Hematopoietic multipotent progenitor cell (in vitro differentiated cells): ENCODE measurements around the gene DSCAML1. TPM values are rescaled to one million over a fixed set of nuclear protein-coding genes. Genes with fewer than 3 reads are reported as not detected.

Experiments
- DNase-seq, 3 donors: peaks; one replicate each; pipeline ENCODE4 v3.0.0-alpha.2; 2011 to 2015; ENCODE audit warnings: low read depth in 2 of 3, low spot score in 2 of 3
- total RNA-seq: library from RNA; depleted of rRNA; stranded (reverse); fragments of >200 nt; gene quantifications from one replicate; pipeline ENCODE4 v1.2.3, GENCODE V29; 2012

The DSCAML1 gene
- total RNA-seq, 1 donor, result 0.27 TPM

- DNase-seq, result peak in 2 of 3 donors; percentile 46 to 82
Observed at GRCh38 chr11:117597071-117597470, 199.9 kb downstream of the DSCAML1 start.

- no peak for DNase-seq
Observed at GRCh38 chr11:117595440-117595839, 201.6 kb downstream of the DSCAML1 start.

- no peak for DNase-seq
Observed at GRCh38 chr11:117594721-117595120, 202.3 kb downstream of the DSCAML1 start.

- no peak for DNase-seq
Observed at GRCh38 chr11:117593065-117593464, 204.0 kb downstream of the DSCAML1 start.

GRCh38 chr11:117591316-117592039 lies 205.5 kb downstream of the DSCAML1 start:
- no peak for DNase-seq

GRCh38 chr11:117589063-117589462 lies 208.0 kb downstream of the DSCAML1 start:
- DNase-seq, result no peak

GRCh38 chr11:117588166-117588810 lies 208.7 kb downstream of the DSCAML1 start:
- DNase-seq, result no peak

GRCh38 chr11:117587416-117587815 lies 209.6 kb downstream of the DSCAML1 start:
- no peak for DNase-seq

- no peak for DNase-seq
Observed at GRCh38 chr11:117586392-117586791, 210.6 kb downstream of the DSCAML1 start.

GRCh38 chr11:117585631-117586030 lies 211.4 kb downstream of the DSCAML1 start:
- DNase-seq, result no peak

- no peak for DNase-seq
Observed at GRCh38 chr11:117584056-117584830, 212.8 kb downstream of the DSCAML1 start.

- DNase-seq, result no peak
Observed at GRCh38 chr11:117583063-117583801, 213.8 kb downstream of the DSCAML1 start.

GRCh38 chr11:117582433-117582832 lies 214.6 kb downstream of the DSCAML1 start:
- DNase-seq, result no peak

GRCh38 chr11:117580866-117581265 lies 216.2 kb downstream of the DSCAML1 start:
- DNase-seq, result no peak

- DNase-seq, result peak in 1 of 3 donors; percentile 31
Observed at GRCh38 chr11:117579161-117579560, 217.9 kb downstream of the DSCAML1 start.

GRCh38 chr11:117575856-117576255 lies 221.2 kb downstream of the DSCAML1 start:
- no peak for DNase-seq

- no peak for DNase-seq
Observed at GRCh38 chr11:117574551-117574950, 222.5 kb downstream of the DSCAML1 start.

GRCh38 chr11:117573326-117573725 lies 223.7 kb downstream of the DSCAML1 start:
- no peak for DNase-seq

- DNase-seq, result no peak
Observed at GRCh38 chr11:117572671-117573070, 224.3 kb downstream of the DSCAML1 start.

GRCh38 chr11:117572129-117572528 lies 224.9 kb downstream of the DSCAML1 start:
- DNase-seq, result peak in 2 of 3 donors; percentile 9 to 52

GRCh38 chr11:117570701-117571100 lies 226.3 kb downstream of the DSCAML1 start:
- no peak for DNase-seq
